H9 (cell line): ENCODE results near the gene ANGEL1. TPM values are rescaled to one million over a fixed set of nuclear protein-coding genes. Genes with fewer than 3 reads are reported as not detected.

Experiments
- DNase-seq: peaks from one replicate; pipeline ENCODE4 v3.0.0-alpha.2; 2017
- H2AFZ ChIP-seq: one replicate; pipeline ENCODE4 v1.6.1; 2013; ENCODE audit warnings: mild to moderate bottlenecking, low read length, control low read depth, moderate library complexity
- H2AK5ac ChIP-seq: 2 replicates; pipeline ENCODE4 v1.6.1; 2013; ENCODE audit warnings: low read length, control low read depth, mixed read lengths; ENCODE audit not compliant: insufficient read length
- H2BK120ac ChIP-seq: one replicate; pipeline ENCODE4 v1.6.1; 2013; ENCODE audit warnings: low read depth, mild to moderate bottlenecking, low read length, control low read depth, inconsistent platforms; ENCODE audit not compliant: poor library complexity, severe bottlenecking
- H2BK12ac ChIP-seq: 2 replicates; pipeline ENCODE4 v1.6.1; 2013; ENCODE audit warnings: low read length, control low read depth, mixed read lengths, low read depth; ENCODE audit not compliant: insufficient read length
- H2BK15ac ChIP-seq: 2 replicates; pipeline ENCODE4 v1.6.1; 2013; ENCODE audit warnings: low read depth, low read length, control low read depth
- H2BK20ac ChIP-seq: one replicate; pipeline ENCODE4 v1.6.1; 2013; ENCODE audit warnings: low read depth, mild to moderate bottlenecking, low read length, control low read depth, inconsistent platforms; ENCODE audit not compliant: poor library complexity, severe bottlenecking
- H2BK5ac ChIP-seq: 2 replicates; pipeline ENCODE4 v1.6.1; 2013; ENCODE audit warnings: low read length, control low read depth, mixed read lengths; ENCODE audit not compliant: insufficient read length
- H3K14ac ChIP-seq: 2 replicates; pipeline ENCODE4 v1.6.1; 2013; ENCODE audit warnings: low read length, control low read depth; ENCODE audit not compliant: insufficient read depth
- H3K18ac ChIP-seq: 2 replicates; pipeline ENCODE4 v1.6.1; 2013; ENCODE audit warnings: low read depth, mild to moderate bottlenecking, mixed read lengths, low read length, control low read depth; ENCODE audit not compliant: insufficient read length
- H3K23ac ChIP-seq: 2 replicates; pipeline ENCODE4 v1.6.1; 2013; ENCODE audit warnings: low read length, control low read depth, mixed read lengths, low read depth; ENCODE audit not compliant: insufficient read length
- H3K23me2 ChIP-seq: 2 replicates; pipeline ENCODE4 v1.6.1; 2013; ENCODE audit warnings: low read depth, mild to moderate bottlenecking, mixed read lengths, low read length, control low read depth; ENCODE audit not compliant: insufficient read length, poor library complexity, severe bottlenecking
- H3K27ac ChIP-seq: 2 replicates; pipeline ENCODE4 v1.5.1; 2013; ENCODE audit warnings: low read length, control low read depth, mixed read lengths, low read depth; ENCODE audit not compliant: insufficient read length
- H3K27me3 ChIP-seq: 2 replicates; pipeline ENCODE4 v1.6.1; 2013; ENCODE audit warnings: low read length, control low read depth, inconsistent platforms; ENCODE audit not compliant: insufficient read depth
- H3K4ac ChIP-seq: 2 replicates; pipeline ENCODE4 v1.6.1; 2013; ENCODE audit warnings: low read depth, mild to moderate bottlenecking, control low read depth, inconsistent platforms, low read length, moderate library complexity
- H3K4me1 ChIP-seq: 2 replicates; pipeline ENCODE4 v1.6.1; 2013; ENCODE audit warnings: low read length, control low read depth, inconsistent platforms; ENCODE audit not compliant: insufficient read depth
- H3K4me2 ChIP-seq: 2 replicates; pipeline ENCODE4 v1.6.1; 2013; ENCODE audit warnings: low read length, control low read depth, mixed read lengths; ENCODE audit not compliant: insufficient read length, insufficient read depth
- H3K56ac ChIP-seq: 2 replicates; pipeline ENCODE4 v1.6.1; 2013; ENCODE audit warnings: low read depth, mild to moderate bottlenecking, mixed read lengths, low read length, control low read depth; ENCODE audit not compliant: insufficient read length
- H3K79me1 ChIP-seq: 2 replicates; pipeline ENCODE4 v1.6.1; 2013; ENCODE audit warnings: low read depth, mild to moderate bottlenecking, moderate library complexity, low read length, control low read depth, inconsistent platforms; ENCODE audit not compliant: insufficient read depth, poor library complexity, severe bottlenecking
- H3K79me2 ChIP-seq: 2 replicates; pipeline ENCODE4 v1.6.1; 2013; ENCODE audit warnings: low read length, control low read depth, inconsistent platforms; ENCODE audit not compliant: insufficient read depth
- H3K9ac ChIP-seq: 2 replicates; pipeline ENCODE4 v1.6.1; 2013; ENCODE audit warnings: low read length, control low read depth, mixed read lengths; ENCODE audit not compliant: insufficient read length; ENCODE audit errors: extremely low read depth
- H3K9me3 ChIP-seq: one replicate; pipeline ENCODE4 v1.6.1; 2013; ENCODE audit warnings: low read depth, low read length, inconsistent platforms; ENCODE audit not compliant: control insufficient read depth
- H3T11ph ChIP-seq: one replicate; pipeline ENCODE4 v1.6.1; 2013; ENCODE audit warnings: mild to moderate bottlenecking, low read length, control low read depth, inconsistent platforms
- H4K20me1 ChIP-seq: one replicate; pipeline ENCODE4 v1.6.1; 2013; ENCODE audit not compliant: control insufficient read depth, insufficient read length, insufficient read depth
- H4K5ac ChIP-seq: 2 replicates; pipeline ENCODE4 v1.6.1; 2013; ENCODE audit warnings: low read depth, mild to moderate bottlenecking, mixed read lengths, low read length, control low read depth; ENCODE audit not compliant: insufficient read length
- H4K8ac ChIP-seq: replicated peaks from 2 replicates; pipeline ENCODE4 v1.6.1; 2013; ENCODE audit warnings: low read length, control low read depth, mixed read lengths, low read depth; ENCODE audit not compliant: insufficient read length
- H4K91ac ChIP-seq: 2 replicates; pipeline ENCODE4 v1.6.1; 2013; ENCODE audit warnings: low read depth, mild to moderate bottlenecking, moderate library complexity, mixed read lengths, low read length, control low read depth; ENCODE audit not compliant: insufficient read length
- H3K27ac Mint-ChIP-seq, 3 experiments: 2 replicates in 2 of 3; 3 replicates in 1 of 3; pipeline ENCODE4 v1.8.0; 2020 to 2021; ENCODE audit warnings: mixed read lengths in 3 of 3, mild to moderate bottlenecking in 1 of 3, moderate library complexity in 1 of 3
- H3K27me3 Mint-ChIP-seq: 2 replicates; pipeline ENCODE4 v1.8.0; 2021; ENCODE audit warnings: low read depth, mild to moderate bottlenecking, moderate library complexity, mixed read lengths
- H3K36me3 Mint-ChIP-seq, 3 experiments: 2 replicates in 2 of 3; 3 replicates in 1 of 3; pipeline ENCODE4 v1.8.0; 2020 to 2021; ENCODE audit warnings: low read depth in 3 of 3, mixed read lengths in 3 of 3; ENCODE audit not compliant: insufficient read depth in 1 of 3
- H3K4me1 Mint-ChIP-seq, 2 experiments: 2 replicates each; pipeline ENCODE4 v1.8.0; 2020; ENCODE audit warnings: mixed read lengths in 2 of 2
- H3K4me3 Mint-ChIP-seq, 2 experiments: 2 replicates in 1 of 2; 3 replicates in 1 of 2; pipeline ENCODE4 v1.8.0; 2020 to 2021; ENCODE audit warnings: mild to moderate bottlenecking in 2 of 2, mixed read lengths in 2 of 2, moderate library complexity in 1 of 2
- H3K9me3 Mint-ChIP-seq, 2 experiments: 2 replicates in 1 of 2; 3 replicates in 1 of 2; pipeline ENCODE4 v1.8.0; 2020; ENCODE audit warnings: mild to moderate bottlenecking in 2 of 2, mixed read lengths in 2 of 2, moderate library complexity in 1 of 2
- WGBS: extraction: QIAGEN DNeasy Blood & Tissue Kit; methylation state at CpG from one replicate; pipeline ENCODE4 v1.1.7; 2013; ENCODE audit warnings: missing lambda C conversion rate, low lambda C conversion rate, mixed read lengths; ENCODE audit not compliant: insufficient read length; ENCODE audit errors: extremely low coverage; 5-methylcytosine and 5-hydroxymethylcytosine counted together
- total RNA-seq: library from RNA; stranded (reverse); gene quantifications from 2 replicates; pipeline ENCODE4 v1.2.1, GENCODE V29; 2021
- TF ChIP-seq, protein P1 (sequence below): fragments of 200-600 bp; sonication (generic); conservative IDR thresholded peaks from 3 replicates; pipeline ENCODE4 v1.8.0; 2021; ENCODE audit warnings: antibody characterized with exemption, mild to moderate bottlenecking

ANGEL1 gene
- total RNA-seq, 1 experiment from 2014 or later: 21.5 TPM

DNA sequence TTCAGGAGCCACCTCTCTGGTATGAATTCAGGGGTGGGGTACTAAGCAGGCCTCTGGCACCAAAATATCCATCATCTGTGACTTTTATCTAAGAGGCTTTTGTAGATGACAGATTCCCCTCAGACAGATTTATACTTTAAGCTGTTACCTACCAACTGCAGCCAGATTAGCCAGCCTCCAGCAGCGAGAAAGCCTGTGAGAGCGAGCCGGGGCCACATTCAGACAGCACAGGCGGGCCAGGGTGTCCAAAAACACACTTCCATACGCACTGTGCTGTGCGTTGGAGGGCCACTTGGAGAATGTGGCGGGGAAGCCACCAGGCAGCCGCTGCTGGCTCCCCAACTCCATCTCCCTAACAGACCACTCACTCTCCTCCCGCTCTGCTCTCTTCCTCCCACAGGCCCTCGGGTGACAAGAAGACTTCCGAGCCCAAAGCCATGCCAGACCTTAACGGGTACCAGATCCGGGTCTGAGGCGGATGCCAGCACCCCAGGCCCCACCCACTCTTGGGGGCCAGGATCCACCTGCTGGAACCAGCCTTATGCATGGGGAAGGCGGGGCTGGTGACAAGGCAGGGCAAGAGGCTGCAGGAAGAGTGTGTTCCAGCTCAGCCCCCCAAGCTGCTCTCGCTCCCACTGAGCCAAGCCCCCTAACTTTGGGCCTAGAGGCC, 34.0 kb downstream of the ANGEL1 start:
- TF ChIP-seq, protein P1, sequence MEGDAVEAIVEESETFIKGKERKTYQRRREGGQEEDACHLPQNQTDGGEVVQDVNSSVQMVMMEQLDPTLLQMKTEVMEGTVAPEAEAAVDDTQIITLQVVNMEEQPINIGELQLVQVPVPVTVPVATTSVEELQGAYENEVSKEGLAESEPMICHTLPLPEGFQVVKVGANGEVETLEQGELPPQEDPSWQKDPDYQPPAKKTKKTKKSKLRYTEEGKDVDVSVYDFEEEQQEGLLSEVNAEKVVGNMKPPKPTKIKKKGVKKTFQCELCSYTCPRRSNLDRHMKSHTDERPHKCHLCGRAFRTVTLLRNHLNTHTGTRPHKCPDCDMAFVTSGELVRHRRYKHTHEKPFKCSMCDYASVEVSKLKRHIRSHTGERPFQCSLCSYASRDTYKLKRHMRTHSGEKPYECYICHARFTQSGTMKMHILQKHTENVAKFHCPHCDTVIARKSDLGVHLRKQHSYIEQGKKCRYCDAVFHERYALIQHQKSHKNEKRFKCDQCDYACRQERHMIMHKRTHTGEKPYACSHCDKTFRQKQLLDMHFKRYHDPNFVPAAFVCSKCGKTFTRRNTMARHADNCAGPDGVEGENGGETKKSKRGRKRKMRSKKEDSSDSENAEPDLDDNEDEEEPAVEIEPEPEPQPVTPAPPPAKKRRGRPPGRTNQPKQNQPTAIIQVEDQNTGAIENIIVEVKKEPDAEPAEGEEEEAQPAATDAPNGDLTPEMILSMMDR: no peak
- Histone ChIP-seq H3K27me3 (no peaks in the 10 kb centered on the region), H3K18ac (no peak overlapping the region), H3K23ac (no peak overlapping the region), H3K79me1 (no peaks in the 10 kb centered on the region), H2BK20ac (no peak overlapping the region), H3K4ac (no peak overlapping the region), H4K5ac (no peak overlapping the region), H3K4me1 (no peaks in the 10 kb centered on the region), H3K56ac (no peak overlapping the region), H3K9ac (no peak overlapping the region), H3K9me3 (no peaks in the 10 kb centered on the region), H3K4me2 (no peak overlapping the region), H4K91ac (no peak overlapping the region), H2BK120ac (no peak overlapping the region), H3K14ac (no peak overlapping the region; the same call in 1 of the 2 replicates), H2BK15ac (no peak overlapping the region), H3K79me2 (no peaks in the 10 kb centered on the region), H2AFZ (no peak overlapping the region), H3T11ph (no peak overlapping the region), H3K27ac (no peak overlapping the region), H4K20me1 (no peaks in the 10 kb centered on the region), H2BK12ac (no peak overlapping the region), H4K8ac (no peak overlapping the region), H2AK5ac (no peak overlapping the region), H2BK5ac (no peak overlapping the region), H3K23me2 (no peaks in the 10 kb centered on the region)
- WGBS: no CpG with 5 or more reads among the region's 16 CpGs
- peaks cover 3% of the 10 kb centered on the region for H3K27me3 Mint-ChIP-seq
- peaks cover 13 to 20% of the 10 kb centered on the region in 2 experiments for H3K4me1 Mint-ChIP-seq
- DNase-seq: peak; percentile 22
- H3K4me3 Mint-ChIP-seq: no peak overlapping the region
- peaks cover 10 to 23% (median 15%) of the 10 kb centered on the region in 3 experiments; a peak in 6 of 7 replicates for H3K36me3 Mint-ChIP-seq
- no peaks in the 10 kb centered on the region for H3K9me3 Mint-ChIP-seq
- H3K27ac Mint-ChIP-seq: no peak overlapping the region
